Small intestine (tissue), 7 donors: ENCODE results near the gene MLKL. TPM values are rescaled to one million over a fixed set of nuclear protein-coding genes. Genes with fewer than 3 reads are reported as not detected.
"Not testable (repeated sequence)": the region's sequence is repeated elsewhere in the genome, so short reads cannot be mapped to it uniquely, and the experiment has no call there.

Experiments used
- DNase-seq, 2 donors: peaks; one replicate each; pipeline versions ENCODE4 v3.0.0 to v3.0.0-alpha.2; 2013
- FAIRE-seq: peaks from 2 replicates; lab custom pipeline; 2012; peaks lifted over from hg19 to GRCh38; lab: Jason Lieb, UNC
- H3K27ac ChIP-seq, 3 donors: one replicate each; pipeline ENCODE4 v1.5.1; 2013; ENCODE audit warnings: low read length in 2 of 3, mild to moderate bottlenecking in 2 of 3, control low read depth in 1 of 3, inconsistent platforms in 1 of 3, low read depth in 1 of 3, moderate library complexity in 1 of 3
- H3K27me3 ChIP-seq, 3 donors: one replicate each; pipeline ENCODE4 v1.6.1; 2013; ENCODE audit warnings: low read length in 3 of 3, inconsistent platforms in 1 of 3; ENCODE audit not compliant: control insufficient read depth in 3 of 3, insufficient read depth in 3 of 3
- H3K36me3 ChIP-seq, 3 donors: one replicate each; pipeline ENCODE4 v1.6.1; 2013; ENCODE audit warnings: low read length in 3 of 3, inconsistent platforms in 1 of 3, low read depth in 1 of 3, mild to moderate bottlenecking in 1 of 3, moderate library complexity in 1 of 3; ENCODE audit not compliant: control insufficient read depth in 3 of 3, insufficient read depth in 2 of 3
- H3K4me1 ChIP-seq, 3 donors: one replicate each; pipeline ENCODE4 v1.6.1; 2013; ENCODE audit warnings: low read length in 2 of 3, inconsistent platforms in 1 of 3, low read depth in 1 of 3, mild to moderate bottlenecking in 1 of 3, moderate library complexity in 1 of 3; ENCODE audit not compliant: control insufficient read depth in 3 of 3, insufficient read depth in 2 of 3
- H3K4me3 ChIP-seq, 3 donors: one replicate each; pipeline ENCODE4 v1.5.1; 2013; ENCODE audit warnings: low read length in 3 of 3, control low read depth in 1 of 3, inconsistent platforms in 1 of 3, low read depth in 1 of 3, mild to moderate bottlenecking in 1 of 3, moderate library complexity in 1 of 3
- H3K9me3 ChIP-seq, 2 donors: one replicate each; pipeline ENCODE4 v1.6.1; 2013; ENCODE audit warnings: low read depth in 1 of 2, low read length in 1 of 2; ENCODE audit not compliant: control insufficient read depth in 2 of 2, insufficient read depth in 1 of 2
- WGBS, 3 donors: extraction: QIAGEN DNeasy Blood & Tissue Kit; methylation state at CpG; one replicate each; pipeline ENCODE4 v1.1.7; 2013; 5-methylcytosine and 5-hydroxymethylcytosine counted together
- polyA plus RNA-seq, 4 donors: library from polyadenylated mRNA; stranded (reverse) in 3 of 4; unstranded in 1 of 4; fragments of 200-250 nt in 3 of 4; fragments of 120-200 nt in 1 of 4; gene quantifications; one replicate each; pipeline versions ENCODE4 v1.2.1 to v1.2.3, GENCODE V29; 2013
- donor health status: healthy with polysubstance abuse.
- donor health status: control.
- donor health status: control.
- donor health status: Bipolar disorder and iron deficiency.
- donor health status: healthy.

Gene MLKL
- polyA plus RNA-seq, 4 donors, result 6.5 to 18.9 (median 10.2) TPM

GRCh38 chr16:74679983-74680382 is 20.7 kb downstream of the MLKL start:
- no peak overlapping the region for H3K4me3 ChIP-seq
- H3K27ac ChIP-seq, result no peak overlapping the region
- no peaks in the 10 kb centered on the region for H3K27me3 ChIP-seq
- no peaks in the 10 kb centered on the region for H3K9me3 ChIP-seq
- WGBS, 3 donors, result 14 to 44% (median 32%) methylated on average over 2 of the region's 2 CpGs
- peaks cover 6 to 45% (median 18%) of the 10 kb centered on the region in 3 donors for H3K36me3 ChIP-seq
- no peak for FAIRE-seq
- no peaks in the 10 kb centered on the region for H3K4me1 ChIP-seq
- DNase-seq, result no peak

DNA sequence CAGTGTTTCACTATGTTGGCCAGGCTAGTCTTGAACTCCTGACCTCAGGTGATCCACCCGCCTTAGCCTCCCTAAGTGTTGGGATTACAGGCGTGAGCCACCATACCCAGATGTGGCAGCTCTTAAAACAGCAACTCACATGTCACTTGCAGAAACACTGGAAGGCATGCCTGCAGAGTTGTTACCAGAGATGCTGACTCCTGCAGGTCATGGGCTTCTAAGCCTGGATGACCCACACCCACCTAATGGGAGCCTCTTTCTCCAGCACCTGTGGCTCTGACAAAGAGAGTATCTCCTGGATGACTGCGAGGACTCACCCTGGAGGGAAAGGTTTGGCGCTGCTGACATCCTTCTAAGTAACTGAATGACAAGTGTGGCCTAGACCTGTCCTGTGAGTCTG is 22.8 kb downstream of the MLKL start:
- Histone ChIP-seq H3K9me3 (no peaks in the 10 kb centered on the region), H3K4me3 (no peak overlapping the region), H3K36me3 (peaks cover 13 to 50% (median 19%) of the 10 kb centered on the region in 3 donors), H3K4me1 (no peaks in the 10 kb centered on the region), H3K27ac (no peak overlapping the region), H3K27me3 (no peaks in the 10 kb centered on the region)
- no peak for FAIRE-seq
- WGBS, 3 donors, result 97 to 100% (median 99%) methylated on average over 4 of the region's 4 CpGs
- no peak for DNase-seq

- no peak overlapping the region for H3K4me3 ChIP-seq
- no peak for FAIRE-seq
Observed at GRCh38 chr16:74673876-74674275, 26.8 kb downstream of the MLKL start.

DNA sequence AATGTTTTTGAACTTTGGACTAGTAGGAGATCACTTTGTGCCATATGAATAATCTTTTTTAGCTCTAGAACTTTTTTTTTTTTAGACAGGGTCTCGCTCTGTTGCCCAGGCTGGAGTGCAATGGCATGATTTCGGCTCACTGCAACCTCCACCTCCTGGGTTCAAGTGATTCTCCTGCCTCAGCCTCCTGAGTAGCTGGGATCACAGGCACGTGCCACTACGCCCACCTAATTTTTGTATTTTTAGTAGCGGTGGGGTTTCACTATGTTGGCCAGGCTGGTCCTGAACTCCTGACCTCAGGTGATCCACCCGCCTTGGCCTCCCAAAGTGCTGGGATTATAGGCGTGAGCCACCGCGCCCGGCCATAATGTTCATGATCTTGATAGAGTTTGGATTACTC is 31.8 kb downstream of the MLKL start:
- not testable (repeated sequence) for H3K27me3 ChIP-seq, FAIRE-seq, H3K27ac ChIP-seq, H3K4me1 ChIP-seq, DNase-seq, H3K4me3 ChIP-seq, H3K9me3 ChIP-seq
- peaks cover 4 to 18% (median 9%) of the 10 kb centered on the region in 3 donors for H3K36me3 ChIP-seq
- 93 to 94% (median 94%) methylated on average over 10 of the region's 10 CpGs for WGBS, 3 donors

More at GRCh38 chr16:74673876-74674275, 26.8 kb downstream of the MLKL start:
- Histone ChIP-seq H3K4me1 (no peaks in the 10 kb centered on the region), H3K9me3 (no peaks in the 10 kb centered on the region), H3K27ac (no peak overlapping the region), H3K36me3 (peaks cover 14 to 35% (median 18%) of the 10 kb centered on the region in 3 donors), H3K27me3 (no peaks in the 10 kb centered on the region)
- DNase-seq, result no peak
- WGBS, 3 donors, result 87 to 96% (median 90%) methylated on average over 3 of the region's 3 CpGs

- Histone ChIP-seq H3K4me3 (peak overlapping the region; percentile 13 to 63 (median 56)), H3K36me3 (peaks cover 2 to 22% (median 9%) of the 10 kb centered on the region in 3 donors), H3K27me3 (no peaks in the 10 kb centered on the region), H3K9me3 (no peaks in the 10 kb centered on the region), H3K4me1 (no peaks in the 10 kb centered on the region), H3K27ac (peak overlapping the region in 1 of 3 donors; percentile 44)
- no peak for FAIRE-seq
- peak; percentile 36 to 65 for DNase-seq
- WGBS, 3 donors, result 1 to 3% (median 1%) methylated on average over 23 of the region's 23 CpGs
Observed at GRCh38 chr16:74667255-74667700, 33.4 kb downstream of the MLKL start.

DNA sequence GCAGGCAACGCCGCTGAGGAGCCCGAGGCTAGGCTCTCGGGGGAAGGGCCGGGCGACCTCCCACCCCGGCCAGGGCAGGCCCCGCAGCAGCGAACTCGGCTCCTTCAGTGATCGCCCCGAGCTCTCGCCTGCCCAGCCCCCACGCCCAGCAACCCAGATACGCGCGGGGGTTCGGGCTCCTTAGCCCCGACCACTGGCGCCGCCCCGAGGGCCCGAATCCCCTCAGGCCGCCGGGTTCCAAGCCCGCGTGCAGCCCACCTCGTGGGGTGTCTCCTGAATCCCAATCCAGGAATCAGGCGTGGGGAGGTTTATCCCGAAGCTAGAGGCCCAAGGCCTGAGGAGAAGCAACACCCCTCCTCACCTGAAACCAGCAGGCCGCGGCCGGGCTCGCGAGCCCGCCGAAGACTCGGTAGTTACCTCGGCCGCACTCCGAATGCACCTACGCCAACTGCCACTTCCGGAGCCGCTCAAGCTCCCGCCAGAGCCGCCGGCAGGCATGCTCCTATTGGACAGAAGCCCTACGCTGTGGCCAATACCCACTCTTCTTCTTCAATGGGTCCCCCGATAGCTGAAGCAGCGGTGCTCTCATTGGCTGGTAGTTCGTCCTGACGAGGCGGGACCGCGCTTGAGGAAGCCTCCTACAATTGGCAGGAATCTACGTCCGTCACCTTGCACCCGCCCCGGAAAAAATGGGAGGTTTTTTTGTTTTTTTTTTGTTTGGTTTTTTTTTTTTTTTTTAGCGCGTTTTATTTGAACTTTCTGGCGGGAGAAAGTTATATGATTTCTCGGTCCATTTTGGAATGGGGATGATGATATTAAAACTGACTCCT is 34.0 kb downstream of the MLKL start, which contains the start of gene RFWD3:
Gene RFWD3, minus strand, starts transcription at position 453 of the 830 bp plus-strand sequence. CDS start 5,428 bp downstream, outside the sequence.
- 0% methylated on average over 49 to 63 of the region's 63 CpGs for WGBS, 3 donors
- Histone ChIP-seq H3K36me3 (peaks cover under 1 to 22% (median 6%) of the 10 kb centered on the region in 3 donors), H3K27me3 (no peaks in the 10 kb centered on the region), H3K4me1 (no peaks in the 10 kb centered on the region), H3K4me3 (peak within 1 kb of the TSS; percentile 92 to 99 (median 93)), H3K27ac (peak within 1 kb of the TSS; percentile 70 to 85 (median 78)), H3K9me3 (no peaks in the 10 kb centered on the region)
- FAIRE-seq (peak; percentile 93), DNase-seq (peak; percentile 97 to 99)

- H3K4me1 ChIP-seq, result no peaks in the 10 kb centered on the region
- peaks cover 2 to 22% (median 6%) of the 10 kb centered on the region in 3 donors for H3K36me3 ChIP-seq
- DNase-seq (no peak), FAIRE-seq (no peak)
- peak overlapping the region; percentile 92 to 99 (median 93) for H3K4me3 ChIP-seq
- no peaks in the 10 kb centered on the region for H3K9me3 ChIP-seq
- H3K27ac ChIP-seq, result peak overlapping the region; percentile 70 to 85 (median 78)
- no peaks in the 10 kb centered on the region for H3K27me3 ChIP-seq
- 6 to 8% (median 6%) methylated on average over 8 of the region's 8 CpGs for WGBS, 3 donors
Observed at GRCh38 chr16:74666010-74666421, 34.6 kb downstream of the MLKL start.

DNA sequence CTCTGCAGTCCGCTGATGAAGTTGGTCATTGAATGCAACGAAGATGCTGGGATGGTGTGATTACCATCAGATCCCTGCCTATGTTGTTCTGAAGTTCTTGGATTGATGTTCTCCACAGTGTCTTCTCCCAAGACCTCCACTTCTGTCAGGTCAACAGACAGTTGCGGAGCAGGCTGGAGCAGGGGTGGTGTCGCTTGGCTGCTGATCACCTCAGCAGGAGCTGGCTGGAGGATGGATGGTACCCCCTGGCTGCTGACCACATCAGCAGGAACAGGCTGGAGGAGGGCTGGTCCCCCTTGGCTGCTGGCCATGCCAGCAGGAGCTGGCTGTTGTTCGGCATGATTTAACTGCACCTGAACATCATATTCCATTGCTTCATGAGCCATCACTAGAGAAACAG is 39.6 kb downstream of the MLKL start:
- no peak for FAIRE-seq
- no peaks in the 10 kb centered on the region for H3K27me3 ChIP-seq
- DNase-seq, result no peak
- 90 to 94% (median 92%) methylated on average over 5 of the region's 5 CpGs for WGBS, 3 donors
- H3K9me3 ChIP-seq, result no peaks in the 10 kb centered on the region
- H3K4me1 ChIP-seq, result peaks cover 0 to 9% (median 3%) of the 10 kb centered on the region in 3 donors
- peaks cover 9 to 48% (median 16%) of the 10 kb centered on the region in 3 donors for H3K36me3 ChIP-seq
- H3K27ac ChIP-seq, result no peak overlapping the region
- H3K4me3 ChIP-seq, result no peak overlapping the region
